ENCODE results near the gene RFC2. TPM values are rescaled to one million over a fixed set of nuclear protein-coding genes. Genes with fewer than 3 reads are reported as not detected.
A peak's percentile ranks its signal among the peaks of the same experiment; 100 is the strongest.

The RFC2 gene
- total RNA-seq, 4 donors from 2014 or later: 11.4 to 16.8 (median 14.0) TPM

GRCh38 chr7:74294191-74294998 is 40.2 kb upstream of the RFC2 start:
- peak overlapping the region in 2 of 3 donors; percentile 38 for H3K27ac ChIP-seq
- no peaks in the 10 kb centered on the region for H3K36me3 ChIP-seq
- no peak overlapping the region for H3K4me3 ChIP-seq (replicated peaks in 1 of 3)
- TF ChIP-seq POLR2A (IDR thresholded peaks at IDR 0.05) (no peak), CTCF (IDR thresholded peaks at IDR 0.05) (no peak)
- H3K27me3 ChIP-seq: no peaks in the 10 kb centered on the region
- 61 to 62% methylated on average over 16 to 17 of the region's 17 CpGs for WGBS, 2 donors
- intact Hi-C loops (cut with DNase I): loop anchor here (5.0 kb wide), 1 partner anchor 37 kb away; no protein-coding TSS in a partner anchor
- H3K9me3 ChIP-seq: no peaks in the 10 kb centered on the region
- DNase-seq: no peak
- peaks cover 8 to 17% of the 10 kb centered on the region in 2 donors for H3K4me1 ChIP-seq

- Histone ChIP-seq H3K4me3 (replicated peaks in 1 of 3) (no peak overlapping the region), H3K4me1 (peaks cover 13 to 23% of the 10 kb centered on the region in 2 donors), H3K27ac (no peak overlapping the region), H3K27me3 (no peaks in the 10 kb centered on the region), H3K9me3 (no peaks in the 10 kb centered on the region), H3K36me3 (no peaks in the 10 kb centered on the region)
- TF ChIP-seq CTCF (IDR thresholded peaks at IDR 0.05): no peak
- no peak for TF ChIP-seq POLR2A (IDR thresholded peaks at IDR 0.05)
- intact Hi-C loops (cut with DNase I): loop anchor here (5.0 kb wide), 1 partner anchor 36 kb away; no protein-coding TSS in a partner anchor
- DNase-seq: no peak
- 68 to 71% methylated on average over 4 of the region's 4 CpGs for WGBS, 2 donors
Measured at GRCh38 chr7:74293577-74293908, 39.3 kb upstream of the RFC2 start.

GRCh38 chr7:74292757-74293576 is 38.8 kb upstream of the RFC2 start:
- Histone ChIP-seq H3K9me3 (no peaks in the 10 kb centered on the region), H3K36me3 (no peaks in the 10 kb centered on the region), H3K27ac (no peak overlapping the region), H3K27me3 (no peaks in the 10 kb centered on the region), H3K4me1 (peaks cover 18 to 28% of the 10 kb centered on the region in 2 donors), H3K4me3 (replicated peaks in 1 of 3) (no peak overlapping the region)
- 84 to 87% methylated on average over 15 to 18 of the region's 18 CpGs for WGBS, 2 donors
- intact Hi-C loops (cut with DNase I): loop anchor here (5.0 kb wide), 1 partner anchor 36 kb away; no protein-coding TSS in a partner anchor
- no peak for DNase-seq
- no peak for TF ChIP-seq POLR2A (IDR thresholded peaks at IDR 0.05)
- TF ChIP-seq CTCF (IDR thresholded peaks at IDR 0.05): no peak

GRCh38 chr7:74291535-74291934 is 37.3 kb upstream of the RFC2 start:
- intact Hi-C loops (cut with DNase I): loop anchor here (5.0 kb wide), 1 partner anchor 34 kb away; no protein-coding TSS in a partner anchor
- H3K4me1 ChIP-seq: peaks cover 18 to 28% of the 10 kb centered on the region in 2 donors
- no peak overlapping the region for H3K27ac ChIP-seq
- 88% methylated on average over 5 of the region's 5 CpGs for WGBS, 2 donors
- H3K36me3 ChIP-seq: no peaks in the 10 kb centered on the region
- DNase-seq: no peak
- no peak overlapping the region for H3K4me3 ChIP-seq (replicated peaks in 1 of 3)
- TF ChIP-seq POLR2A (IDR thresholded peaks at IDR 0.05): no peak
- no peak for TF ChIP-seq CTCF (IDR thresholded peaks at IDR 0.05)
- no peaks in the 10 kb centered on the region for H3K9me3 ChIP-seq
- H3K27me3 ChIP-seq: no peaks in the 10 kb centered on the region
